ENCODE results near the gene ISYNA1. TPM values are rescaled to one million over a fixed set of nuclear protein-coding genes. Genes with fewer than 3 reads are reported as not detected.
A peak's percentile ranks its signal among the peaks of the same experiment; 100 is the strongest.

ISYNA1 gene
- total RNA-seq, 1 donor: 48.4 TPM

- DNase-seq (ENCODE audit: low read depth): peak; percentile 98
- no peak overlapping the region for H3K4me3 ChIP-seq (ENCODE audit: low read depth, low read length)
- TF ChIP-seq, protein P1, sequence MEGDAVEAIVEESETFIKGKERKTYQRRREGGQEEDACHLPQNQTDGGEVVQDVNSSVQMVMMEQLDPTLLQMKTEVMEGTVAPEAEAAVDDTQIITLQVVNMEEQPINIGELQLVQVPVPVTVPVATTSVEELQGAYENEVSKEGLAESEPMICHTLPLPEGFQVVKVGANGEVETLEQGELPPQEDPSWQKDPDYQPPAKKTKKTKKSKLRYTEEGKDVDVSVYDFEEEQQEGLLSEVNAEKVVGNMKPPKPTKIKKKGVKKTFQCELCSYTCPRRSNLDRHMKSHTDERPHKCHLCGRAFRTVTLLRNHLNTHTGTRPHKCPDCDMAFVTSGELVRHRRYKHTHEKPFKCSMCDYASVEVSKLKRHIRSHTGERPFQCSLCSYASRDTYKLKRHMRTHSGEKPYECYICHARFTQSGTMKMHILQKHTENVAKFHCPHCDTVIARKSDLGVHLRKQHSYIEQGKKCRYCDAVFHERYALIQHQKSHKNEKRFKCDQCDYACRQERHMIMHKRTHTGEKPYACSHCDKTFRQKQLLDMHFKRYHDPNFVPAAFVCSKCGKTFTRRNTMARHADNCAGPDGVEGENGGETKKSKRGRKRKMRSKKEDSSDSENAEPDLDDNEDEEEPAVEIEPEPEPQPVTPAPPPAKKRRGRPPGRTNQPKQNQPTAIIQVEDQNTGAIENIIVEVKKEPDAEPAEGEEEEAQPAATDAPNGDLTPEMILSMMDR (IDR thresholded peaks at IDR 0.05; ENCODE audit: insufficient read depth, low read depth, low read length): no peak
Observed at GRCh38 chr19:18478545-18479311, 40.8 kb upstream of the ISYNA1 start.

DNA sequence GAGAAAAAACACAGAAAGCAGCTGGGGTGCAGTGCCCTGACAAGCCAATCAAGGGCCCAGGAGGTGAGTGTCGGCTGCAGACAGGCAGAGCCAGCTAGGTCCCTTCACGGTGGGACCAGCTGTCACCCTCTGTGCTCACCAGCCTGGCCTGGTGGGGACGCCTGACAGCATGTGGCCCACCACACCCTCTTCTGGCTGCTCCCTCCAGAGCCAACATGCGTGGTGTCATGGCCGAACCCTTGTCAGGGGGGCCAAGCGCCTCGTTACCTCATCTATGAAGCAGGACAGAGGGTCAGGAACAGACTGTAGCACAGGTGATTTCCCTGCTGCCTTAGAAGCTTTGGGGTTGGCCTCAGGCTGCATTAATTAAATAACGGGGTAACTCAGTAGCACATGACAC is 40.0 kb upstream of the ISYNA1 start:
- TF ChIP-seq, protein P1 (IDR thresholded peaks at IDR 0.05; ENCODE audit: insufficient read depth, low read depth, low read length): no peak
- no peak for DNase-seq (ENCODE audit: low read depth)
- H3K4me3 ChIP-seq (ENCODE audit: low read depth, low read length): no peak overlapping the region

- no peak for DNase-seq (ENCODE audit: low read depth)
- TF ChIP-seq, protein P1 (IDR thresholded peaks at IDR 0.05; ENCODE audit: insufficient read depth, low read depth, low read length): peak; percentile 38
- H3K4me3 ChIP-seq (ENCODE audit: low read depth, low read length): no peak overlapping the region
Observed at GRCh38 chr19:18477042-18477779, 39.3 kb upstream of the ISYNA1 start.

DNA sequence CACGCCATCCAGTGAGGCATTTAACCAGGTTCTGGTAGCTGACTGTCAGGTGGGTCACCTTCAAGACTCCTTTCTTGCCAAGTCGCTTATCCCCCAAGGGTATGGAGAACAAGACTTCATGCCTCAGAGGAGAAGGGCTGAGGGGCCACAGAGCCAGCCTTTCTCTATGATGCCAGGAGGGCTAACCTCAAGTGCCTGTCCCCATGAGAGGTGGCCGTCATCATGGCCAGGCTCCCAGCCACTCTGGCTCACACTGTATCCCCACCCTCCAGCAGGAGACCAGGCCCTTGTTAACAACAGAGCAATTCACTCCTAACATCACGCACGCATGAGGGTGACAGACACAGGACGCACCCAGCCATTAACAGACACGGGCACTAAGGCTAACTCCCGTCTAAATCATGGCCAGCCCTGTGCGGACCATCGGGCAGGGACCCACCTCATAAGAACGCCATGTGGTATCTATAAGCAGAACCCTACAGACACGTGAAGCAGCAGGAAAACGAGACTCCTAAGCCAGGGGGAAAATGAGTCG is 38.6 kb upstream of the ISYNA1 start:
- no peak for DNase-seq (ENCODE audit: low read depth)
- H3K4me3 ChIP-seq (ENCODE audit: low read depth, low read length): no peak overlapping the region

GRCh38 chr19:18475762-18476331 is 37.9 kb upstream of the ISYNA1 start:
- no peak for DNase-seq (ENCODE audit: low read depth)
- no peak overlapping the region for H3K4me3 ChIP-seq (ENCODE audit: low read depth, low read length)
- TF ChIP-seq, protein P1 (IDR thresholded peaks at IDR 0.05; ENCODE audit: insufficient read depth, low read depth, low read length): no peak

More for the DNA sequence above, 38.6 kb upstream of the ISYNA1 start:
- TF ChIP-seq, protein P1 (IDR thresholded peaks at IDR 0.05; ENCODE audit: insufficient read depth, low read depth, low read length): no peak

DNA sequence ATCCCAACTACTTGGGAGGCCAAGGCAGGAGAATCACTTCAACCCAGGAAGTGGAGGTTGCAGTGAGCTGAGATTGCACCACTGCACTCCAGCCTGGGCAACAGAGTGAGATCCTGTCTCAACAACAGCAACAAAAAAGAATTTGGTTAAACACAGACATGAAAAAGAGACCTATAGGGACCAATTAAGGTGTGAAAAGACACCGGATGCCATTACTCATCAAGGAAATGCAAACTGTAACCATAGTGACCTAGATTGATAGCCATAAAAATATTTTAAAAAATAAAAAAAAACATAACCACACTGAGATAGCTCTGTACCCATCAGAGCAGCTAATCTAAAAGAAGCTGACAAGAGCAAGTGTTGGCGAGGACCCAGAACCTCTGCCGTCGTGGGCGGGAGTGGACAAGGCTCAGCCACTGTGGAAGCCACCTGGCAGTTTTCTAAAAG is 37.1 kb upstream of the ISYNA1 start:
- DNase-seq (ENCODE audit: low read depth): no peak
- H3K4me3 ChIP-seq (ENCODE audit: low read depth, low read length): no peak overlapping the region
- TF ChIP-seq, protein P1 (IDR thresholded peaks at IDR 0.05; ENCODE audit: insufficient read depth, low read depth, low read length): no peak
